ENCODE measurements around the gene C15orf39.

- TF ChIP-seq, protein P1, sequence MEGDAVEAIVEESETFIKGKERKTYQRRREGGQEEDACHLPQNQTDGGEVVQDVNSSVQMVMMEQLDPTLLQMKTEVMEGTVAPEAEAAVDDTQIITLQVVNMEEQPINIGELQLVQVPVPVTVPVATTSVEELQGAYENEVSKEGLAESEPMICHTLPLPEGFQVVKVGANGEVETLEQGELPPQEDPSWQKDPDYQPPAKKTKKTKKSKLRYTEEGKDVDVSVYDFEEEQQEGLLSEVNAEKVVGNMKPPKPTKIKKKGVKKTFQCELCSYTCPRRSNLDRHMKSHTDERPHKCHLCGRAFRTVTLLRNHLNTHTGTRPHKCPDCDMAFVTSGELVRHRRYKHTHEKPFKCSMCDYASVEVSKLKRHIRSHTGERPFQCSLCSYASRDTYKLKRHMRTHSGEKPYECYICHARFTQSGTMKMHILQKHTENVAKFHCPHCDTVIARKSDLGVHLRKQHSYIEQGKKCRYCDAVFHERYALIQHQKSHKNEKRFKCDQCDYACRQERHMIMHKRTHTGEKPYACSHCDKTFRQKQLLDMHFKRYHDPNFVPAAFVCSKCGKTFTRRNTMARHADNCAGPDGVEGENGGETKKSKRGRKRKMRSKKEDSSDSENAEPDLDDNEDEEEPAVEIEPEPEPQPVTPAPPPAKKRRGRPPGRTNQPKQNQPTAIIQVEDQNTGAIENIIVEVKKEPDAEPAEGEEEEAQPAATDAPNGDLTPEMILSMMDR (IDR thresholded peaks at IDR 0.05), result no peak
- TF ChIP-seq POLR2A (IDR thresholded peaks at IDR 0.05), result no peak
Observed at GRCh38 chr15:75194397-75194796, 7.3 kb upstream of the C15orf39 start.
